GM19240 (cell line): ENCODE measurements around the gene MUC5AC.
"Not testable (repeated sequence)": the region's sequence is repeated elsewhere in the genome, so short reads cannot be mapped to it uniquely, and the experiment has no call there.

Source experiments
- DNase-seq: peaks from one replicate; pipeline ENCODE4 v3.0.0; 2011; ENCODE audit warnings: low spot score; ENCODE audit not compliant: insufficient read length

MUC5AC gene

GRCh38 chr11:1157645-1158591, at the start of gene MUC5AC:
TSS of gene MUC5AC (plus strand) at chr11:1157953. CDS start at chr11:1158000, 47 bp downstream.
- no peak for DNase-seq

DNA sequence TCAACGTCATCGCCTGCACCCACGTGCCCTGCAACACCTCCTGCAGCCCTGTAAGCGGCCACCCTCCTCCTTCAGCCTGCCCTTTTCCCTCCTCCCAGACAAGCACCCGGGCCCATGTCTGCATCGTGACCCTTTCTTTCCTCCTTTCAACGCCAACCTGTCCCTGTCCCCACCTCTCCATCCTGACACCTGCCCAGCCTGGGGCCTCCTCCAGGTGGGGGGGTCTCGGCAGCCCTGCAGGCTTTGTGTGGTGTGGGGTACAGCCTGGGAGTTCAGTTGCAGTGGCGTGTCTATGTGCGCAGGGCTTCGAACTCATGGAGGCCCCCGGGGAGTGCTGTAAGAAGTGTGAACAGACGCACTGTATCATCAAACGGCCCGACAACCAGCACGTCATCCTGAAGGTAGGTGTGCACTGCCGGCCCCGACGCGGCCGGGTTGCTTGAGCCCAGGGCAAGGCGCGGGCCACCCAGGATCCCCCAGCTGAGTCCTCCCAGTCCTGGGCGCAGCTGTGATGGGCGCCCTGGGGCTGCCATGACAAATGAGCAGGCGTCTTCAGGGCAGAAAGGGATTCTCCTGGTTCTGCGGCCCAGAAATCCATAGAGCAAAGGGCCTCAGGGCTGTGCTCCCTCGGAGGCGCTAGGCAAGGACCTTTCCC, 49.4 kb upstream of the MUC5AC start:
- no peak for DNase-seq

GRCh38 chr11:1109101-1109917, 48.4 kb upstream of the MUC5AC start:
- no peak for DNase-seq

DNA sequence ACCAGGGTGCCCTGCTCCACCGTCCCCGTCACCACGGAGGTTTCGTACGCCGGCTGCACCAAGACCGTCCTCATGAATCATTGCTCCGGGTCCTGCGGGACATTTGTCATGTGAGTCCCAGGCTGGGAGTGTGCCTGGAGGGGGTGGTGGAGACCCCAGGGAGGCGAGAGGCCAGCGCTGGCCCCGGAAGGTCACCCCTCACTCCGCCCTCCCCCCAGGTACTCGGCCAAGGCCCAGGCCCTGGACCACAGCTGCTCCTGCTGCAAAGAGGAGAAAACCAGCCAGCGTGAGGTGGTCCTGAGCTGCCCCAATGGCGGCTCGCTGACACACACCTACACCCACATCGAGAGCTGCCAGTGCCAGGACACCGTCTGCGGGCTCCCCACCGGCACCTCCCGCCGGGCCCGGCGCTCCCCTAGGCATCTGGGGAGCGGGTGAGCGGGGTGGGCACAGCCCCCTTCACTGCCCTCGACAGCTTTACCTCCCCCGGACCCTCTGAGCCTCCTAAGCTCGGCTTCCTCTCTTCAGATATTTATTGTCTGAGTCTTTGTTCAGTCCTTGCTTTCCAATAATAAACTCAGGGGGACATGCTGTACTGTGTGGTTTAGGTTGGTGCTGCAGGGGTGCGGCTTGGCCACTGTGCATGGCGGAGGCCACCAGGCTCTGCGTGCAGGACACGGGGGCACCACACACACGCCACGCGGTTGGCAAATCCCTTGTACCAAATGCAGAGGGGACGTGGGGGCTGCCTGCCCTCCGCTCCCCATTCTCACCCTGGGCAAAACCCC, 47.6 kb upstream of the MUC5AC start:
- no peak for DNase-seq

DNA sequence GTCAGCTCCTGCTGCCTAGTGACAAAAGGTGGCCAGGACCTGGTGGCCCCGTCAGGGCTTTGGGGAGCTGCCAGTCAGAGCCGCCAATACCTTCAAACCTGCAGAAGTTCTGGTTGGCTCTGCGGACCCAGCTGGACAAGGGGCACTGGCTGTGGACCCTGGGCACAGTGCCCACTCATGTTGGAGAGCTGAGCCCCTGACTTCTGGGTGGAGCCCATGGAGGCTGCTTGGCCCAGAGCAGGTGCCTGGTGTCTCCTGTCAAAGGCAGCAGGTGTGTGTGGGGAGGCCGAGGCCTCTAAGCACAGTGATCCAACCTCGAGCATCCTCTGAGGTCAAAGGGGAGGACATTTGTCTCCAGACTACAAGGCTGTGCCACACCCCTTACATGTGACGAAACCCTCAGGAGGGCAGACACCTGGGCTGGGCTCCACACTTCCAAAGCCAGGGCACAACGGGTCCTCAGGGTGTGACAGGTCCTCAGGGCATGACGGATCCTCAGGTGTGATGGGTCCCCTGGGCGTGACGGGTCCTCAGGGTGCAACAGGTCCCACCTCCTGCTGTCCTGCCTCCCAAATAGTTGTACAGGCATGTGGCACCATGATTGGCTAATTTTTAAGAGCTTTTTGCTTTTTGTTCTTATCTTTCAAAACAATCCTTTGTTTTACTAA, 46.1 kb upstream of the MUC5AC start:
- no peak for DNase-seq

DNA sequence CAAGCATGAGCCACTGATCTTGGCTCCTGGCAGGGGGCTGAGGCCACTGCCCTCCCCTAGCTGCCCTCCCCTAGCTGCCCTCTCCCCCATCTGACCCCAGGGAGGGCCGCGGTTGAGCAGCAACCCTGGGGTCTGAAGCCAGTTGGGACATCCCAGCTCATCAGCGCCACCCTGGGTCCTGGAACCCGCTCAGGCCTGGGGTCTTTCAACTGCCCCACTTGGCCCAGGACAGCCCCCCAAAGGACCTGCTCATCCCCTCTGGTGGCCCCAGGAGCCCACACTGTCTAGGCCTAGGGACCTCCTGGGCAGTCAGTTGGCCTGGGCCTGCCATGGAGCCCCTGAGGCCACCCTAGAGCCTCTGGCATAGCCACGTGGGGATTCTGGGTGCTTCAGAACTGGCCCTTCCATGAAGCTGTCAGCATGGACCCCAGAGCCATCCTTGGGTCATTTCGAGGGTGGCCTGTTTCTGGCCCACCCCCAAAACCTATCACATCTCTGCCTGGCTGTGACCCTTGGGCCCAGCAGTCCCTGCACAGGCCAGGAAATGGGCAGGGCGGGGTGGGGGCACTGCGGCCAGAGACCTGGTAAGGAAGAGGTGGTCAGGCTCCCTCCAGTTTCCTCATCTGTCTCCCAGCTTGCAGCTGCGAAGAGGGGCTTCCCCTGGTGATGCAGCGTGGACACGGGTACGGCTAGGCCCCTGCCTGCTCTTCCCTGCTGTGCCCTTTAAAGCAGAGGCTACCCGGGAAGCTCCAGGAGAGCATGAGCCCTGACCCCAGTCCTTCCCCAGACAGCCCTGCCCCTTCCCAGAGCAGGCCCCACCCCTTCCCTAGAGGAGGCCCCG, 45.2 kb upstream of the MUC5AC start:
- DNase-seq, result no peak

DNA sequence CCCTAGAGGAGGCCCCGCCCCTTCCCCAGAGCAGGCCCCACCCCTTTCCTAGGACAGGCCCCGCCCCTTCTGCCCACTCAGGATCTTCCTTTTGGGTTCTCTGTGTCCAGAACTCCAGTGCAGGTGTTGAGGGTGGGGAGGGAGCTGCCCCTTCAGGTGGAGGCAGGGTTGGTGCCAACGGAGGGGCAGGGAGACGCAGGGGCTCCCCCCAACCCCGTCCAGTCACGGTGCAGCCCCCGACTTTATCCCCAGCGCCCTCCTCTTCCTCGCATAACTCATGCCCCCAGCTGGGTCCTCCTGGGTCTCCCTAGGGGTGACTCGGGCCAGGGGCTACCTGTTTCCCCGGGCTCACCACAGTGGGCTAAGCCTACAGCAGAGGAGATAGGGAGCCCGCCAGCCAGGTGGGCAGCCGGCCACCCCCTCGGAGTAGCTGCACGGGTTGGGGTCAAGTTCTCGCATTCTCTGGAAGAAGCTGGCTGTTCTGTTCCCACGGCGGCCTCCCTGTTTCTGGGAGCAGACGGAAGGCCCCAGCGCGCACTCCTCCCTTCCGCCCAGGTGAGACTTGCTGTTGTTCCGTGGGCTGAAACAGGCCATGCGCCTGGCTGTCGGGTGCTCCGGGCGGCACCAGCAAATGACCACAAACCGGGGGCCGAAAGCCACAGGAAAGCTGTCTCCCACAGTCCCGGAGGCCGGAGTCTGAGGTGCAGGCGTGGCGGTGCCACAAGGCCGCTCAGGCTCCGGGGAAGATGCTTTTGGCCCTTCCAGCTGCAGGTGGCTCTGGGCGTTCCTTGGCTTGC, 44.1 kb upstream of the MUC5AC start:
- no peak for DNase-seq

DNA sequence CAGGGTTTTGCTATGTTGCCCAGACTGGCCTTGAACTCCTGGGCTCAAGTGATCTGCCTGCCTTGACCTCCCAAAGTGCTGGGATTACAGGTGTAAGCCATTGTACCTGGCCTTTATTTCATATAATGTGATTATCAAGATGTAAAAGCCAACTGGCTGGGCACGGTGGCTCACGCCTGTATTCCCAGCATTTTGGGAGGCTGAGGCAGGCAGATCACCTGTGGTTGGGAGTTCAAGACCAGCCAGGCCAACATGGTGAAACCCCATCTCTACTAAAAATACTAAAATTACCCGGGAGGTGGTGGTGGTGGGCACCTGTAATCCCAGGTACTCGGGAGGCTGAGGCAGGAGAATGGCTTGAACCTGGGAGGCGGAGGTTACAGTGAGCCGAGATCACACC, 42.5 kb upstream of the MUC5AC start:
- not testable (repeated sequence) for DNase-seq

DNA sequence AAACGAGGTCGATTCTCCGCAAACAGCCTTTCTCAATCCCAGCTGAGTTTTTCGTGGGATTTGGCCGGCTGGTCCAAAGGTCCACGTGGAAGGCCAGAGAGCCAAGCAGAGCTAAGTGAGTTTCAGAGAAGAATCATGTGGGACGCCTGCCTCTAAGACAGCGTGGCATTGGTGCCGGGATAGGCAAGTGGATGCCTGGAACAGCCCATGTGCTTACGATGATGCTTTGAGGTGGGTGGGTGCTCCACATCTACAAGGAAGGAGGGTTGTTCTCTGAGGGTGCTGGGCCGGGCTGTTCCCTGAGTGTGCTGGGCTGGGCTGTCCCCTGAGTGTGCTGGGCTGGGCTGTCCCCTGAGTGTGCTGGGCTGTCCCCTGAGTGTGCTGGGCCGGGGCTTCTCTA, 41.6 kb upstream of the MUC5AC start:
- no peak for DNase-seq

GRCh38 chr11:1116666-1117390, 40.9 kb upstream of the MUC5AC start:
- no peak for DNase-seq

DNA sequence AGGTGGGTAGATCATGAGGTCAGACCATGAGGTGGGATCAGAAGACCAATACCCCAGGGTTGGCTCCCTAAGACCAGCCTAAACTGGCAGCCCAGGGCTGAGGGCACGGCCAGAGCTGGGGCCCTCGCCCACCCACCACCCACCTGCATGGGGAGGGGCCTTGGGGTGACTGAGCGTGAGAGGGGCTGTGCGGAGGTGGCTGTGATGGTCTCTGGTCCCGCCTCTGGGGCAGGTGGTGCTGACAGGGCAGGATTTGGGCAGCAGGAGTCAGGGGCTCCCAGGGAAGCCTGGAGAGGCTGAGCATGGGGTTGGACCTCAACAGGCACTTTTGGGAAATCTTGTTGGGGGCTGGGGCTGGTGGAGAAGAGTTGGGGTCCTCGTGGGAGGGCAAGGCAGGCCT, 39.8 kb upstream of the MUC5AC start:
- DNase-seq, result no peak

DNA sequence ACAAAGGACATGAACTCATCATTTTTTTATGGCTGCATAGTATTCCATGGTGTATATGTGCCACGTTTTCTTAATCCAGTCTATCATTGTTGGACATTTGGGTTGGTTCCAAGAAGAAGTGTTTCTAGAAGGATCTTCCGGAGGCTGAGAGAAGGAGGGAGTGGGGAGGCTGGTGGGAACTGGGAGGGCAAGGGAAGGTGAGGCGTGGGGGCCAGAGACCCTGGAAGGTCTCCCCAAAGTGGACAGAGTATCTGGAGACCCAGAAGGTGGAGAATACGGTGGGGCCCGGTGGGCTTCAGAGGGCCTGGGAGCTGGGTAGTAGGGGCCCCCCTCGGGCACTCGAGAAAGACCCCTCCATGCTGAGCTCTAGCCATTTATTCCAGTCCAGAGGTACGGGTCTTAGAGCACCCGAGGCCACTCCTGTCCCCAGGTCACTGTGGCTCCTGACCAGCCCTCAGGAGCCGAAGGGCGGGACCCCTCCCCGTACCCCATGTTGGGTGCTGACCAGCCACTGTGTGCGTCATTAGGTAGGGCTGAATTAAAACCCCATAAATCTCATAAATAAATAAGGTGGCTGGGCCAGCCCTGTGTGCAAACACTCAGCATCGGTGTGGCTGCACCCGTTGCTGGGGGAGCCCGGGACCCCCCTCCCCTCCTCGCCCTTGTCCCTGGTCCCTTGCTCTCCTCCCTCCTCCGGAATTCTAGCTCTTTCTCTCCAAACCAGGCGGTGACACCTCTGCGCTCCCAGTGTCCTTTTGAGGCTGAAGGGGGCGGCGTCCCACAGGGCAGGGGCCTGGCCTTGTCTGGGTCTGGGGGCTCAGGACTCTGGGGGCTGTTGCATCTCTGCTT, 38.8 kb upstream of the MUC5AC start:
- no peak for DNase-seq

GRCh38 chr11:1119604-1120146, 38.1 kb upstream of the MUC5AC start:
- DNase-seq, result no peak

DNA sequence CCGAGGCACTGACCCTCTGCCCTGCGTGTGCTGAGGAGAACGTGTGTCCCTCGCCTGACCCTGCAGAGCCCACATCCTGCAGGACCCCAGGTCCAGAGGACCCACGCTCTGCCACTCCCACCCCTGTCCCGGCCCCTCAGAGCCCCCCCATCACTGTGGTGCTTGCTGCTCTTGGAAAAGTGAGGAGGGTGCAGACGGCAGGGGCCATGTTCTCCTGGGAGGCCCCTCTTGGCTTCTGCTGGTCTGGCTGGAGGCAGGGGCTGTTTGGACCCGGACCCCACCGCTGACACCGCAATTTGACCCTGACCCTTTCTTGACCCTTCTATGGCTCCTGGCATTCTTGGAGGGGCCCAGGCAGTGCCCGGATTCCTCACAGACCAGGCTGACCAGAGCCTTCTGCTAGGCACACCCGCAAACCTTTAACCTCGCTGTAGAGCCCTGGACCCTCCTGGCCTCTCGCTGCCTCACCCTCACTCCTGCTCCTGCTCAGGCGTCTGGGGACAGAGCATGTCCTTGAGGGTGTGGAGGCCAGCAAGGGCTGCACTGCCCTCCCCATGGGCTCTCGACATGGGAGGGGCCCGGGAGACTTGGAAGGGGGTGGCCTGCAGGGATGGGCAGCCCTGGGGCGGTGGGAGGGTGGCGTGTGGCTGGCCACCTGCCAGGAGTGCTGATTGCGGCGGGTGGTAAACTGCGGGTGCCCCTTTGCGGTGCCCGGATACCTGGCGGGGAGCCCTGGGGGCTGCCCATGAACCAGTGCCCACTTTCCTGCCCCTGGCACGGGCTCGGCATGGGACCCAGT, 37.0 kb upstream of the MUC5AC start:
- no peak for DNase-seq

DNA sequence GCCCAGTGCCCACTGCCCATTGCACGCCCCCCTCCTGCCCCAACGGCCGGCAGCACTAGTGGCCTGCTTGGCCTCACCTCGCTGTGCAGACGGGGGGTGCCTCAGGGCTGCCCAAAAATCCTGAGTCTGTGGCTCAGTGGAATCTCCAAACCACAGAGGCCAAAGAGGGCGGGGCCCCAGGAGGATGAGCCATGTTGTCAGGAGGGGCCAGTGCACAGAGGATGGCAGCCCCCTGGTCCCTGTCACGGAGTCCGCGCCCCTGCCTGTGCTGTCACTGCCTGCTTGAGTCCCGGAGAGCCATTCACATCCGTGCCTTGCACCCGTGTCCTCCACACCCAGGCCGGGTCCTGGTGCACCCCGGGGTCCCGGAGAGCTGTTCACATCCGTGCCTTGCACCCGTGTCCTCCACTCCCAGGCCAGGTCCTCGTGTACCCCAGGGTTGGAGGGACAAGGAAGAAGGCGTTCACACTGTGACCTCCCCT, 36.4 kb upstream of the MUC5AC start:
- no peak for DNase-seq
